ENCODE measurements around the gene MYRFL.

Gene MYRFL

GRCh38 chr12:69824028-69824427 is 999 bp upstream of the MYRFL start:
- H3K4me3 ChIP-seq (ENCODE audit: low read length) = no peak overlapping the region
- H3K27ac ChIP-seq (ENCODE audit: low read length) = no peak overlapping the region
- H3K36me3 ChIP-seq (ENCODE audit: control insufficient read depth, low read depth, low read length) = no peaks in the 10 kb centered on the region
- no peaks in the 10 kb centered on the region for H3K4me1 ChIP-seq (ENCODE audit: control insufficient read depth, low read depth, low read length)
- no peaks in the 10 kb centered on the region for H3K27me3 ChIP-seq (ENCODE audit: control insufficient read depth, insufficient read depth, low read length)
- no peaks in the 10 kb centered on the region for H3K9me3 ChIP-seq (ENCODE audit: control insufficient read depth, low read depth, low read length)
- H3K9ac ChIP-seq (ENCODE audit: low read length) = no peak overlapping the region

GRCh38 chr12:69828897-69829296 is 3.9 kb downstream of the MYRFL start:
- Histone ChIP-seq H3K27ac (ENCODE audit: low read length) (no peak overlapping the region), H3K4me3 (ENCODE audit: low read length) (no peak overlapping the region), H3K27me3 (ENCODE audit: control insufficient read depth, insufficient read depth, low read length) (no peaks in the 10 kb centered on the region), H3K9ac (ENCODE audit: low read length) (no peak overlapping the region), H3K9me3 (ENCODE audit: control insufficient read depth, low read depth, low read length) (no peaks in the 10 kb centered on the region), H3K36me3 (ENCODE audit: control insufficient read depth, low read depth, low read length) (no peaks in the 10 kb centered on the region), H3K4me1 (ENCODE audit: control insufficient read depth, low read depth, low read length) (no peaks in the 10 kb centered on the region)

DNA sequence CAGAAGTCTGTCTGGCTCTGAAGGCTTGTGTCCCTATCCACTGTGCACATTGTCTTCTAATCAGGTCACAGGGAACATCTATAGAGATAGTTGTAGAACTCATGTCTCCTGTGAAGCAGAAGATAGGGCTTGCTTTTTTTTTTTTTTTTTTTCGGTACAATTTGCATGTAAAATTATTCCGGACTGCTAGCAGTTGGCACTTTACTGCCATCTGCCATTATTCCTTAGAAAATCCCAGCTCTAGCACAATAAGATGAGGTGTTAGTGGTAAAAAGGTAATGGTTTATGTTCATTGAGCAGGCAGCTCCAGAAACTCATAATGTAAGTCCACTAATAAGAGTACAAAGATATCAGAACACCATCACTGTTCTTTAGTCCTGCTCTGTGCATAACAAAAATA is 8.7 kb downstream of the MYRFL start:
- H3K36me3 ChIP-seq (ENCODE audit: control insufficient read depth, low read depth, low read length) = no peaks in the 10 kb centered on the region
- H3K9me3 ChIP-seq (ENCODE audit: control insufficient read depth, low read depth, low read length) = no peaks in the 10 kb centered on the region
- H3K9ac ChIP-seq (ENCODE audit: low read length) = no peak overlapping the region
- no peak overlapping the region for H3K27ac ChIP-seq (ENCODE audit: low read length)
- H3K27me3 ChIP-seq (ENCODE audit: control insufficient read depth, insufficient read depth, low read length) = no peaks in the 10 kb centered on the region
- H3K4me3 ChIP-seq (ENCODE audit: low read length) = no peak overlapping the region
- no peaks in the 10 kb centered on the region for H3K4me1 ChIP-seq (ENCODE audit: control insufficient read depth, low read depth, low read length)

- Histone ChIP-seq H3K36me3 (ENCODE audit: control insufficient read depth, low read depth, low read length) (no peaks in the 10 kb centered on the region), H3K9me3 (ENCODE audit: control insufficient read depth, low read depth, low read length) (no peaks in the 10 kb centered on the region), H3K9ac (ENCODE audit: low read length) (no peak overlapping the region), H3K27me3 (ENCODE audit: control insufficient read depth, insufficient read depth, low read length) (no peaks in the 10 kb centered on the region), H3K4me3 (ENCODE audit: low read length) (no peak overlapping the region), H3K27ac (ENCODE audit: low read length) (no peak overlapping the region), H3K4me1 (ENCODE audit: control insufficient read depth, low read depth, low read length) (no peaks in the 10 kb centered on the region)
Observed at GRCh38 chr12:69834147-69834546, 9.1 kb downstream of the MYRFL start.

GRCh38 chr12:69834576-69834975 is 9.5 kb downstream of the MYRFL start:
- H3K4me3 ChIP-seq (ENCODE audit: low read length) = no peak overlapping the region

DNA sequence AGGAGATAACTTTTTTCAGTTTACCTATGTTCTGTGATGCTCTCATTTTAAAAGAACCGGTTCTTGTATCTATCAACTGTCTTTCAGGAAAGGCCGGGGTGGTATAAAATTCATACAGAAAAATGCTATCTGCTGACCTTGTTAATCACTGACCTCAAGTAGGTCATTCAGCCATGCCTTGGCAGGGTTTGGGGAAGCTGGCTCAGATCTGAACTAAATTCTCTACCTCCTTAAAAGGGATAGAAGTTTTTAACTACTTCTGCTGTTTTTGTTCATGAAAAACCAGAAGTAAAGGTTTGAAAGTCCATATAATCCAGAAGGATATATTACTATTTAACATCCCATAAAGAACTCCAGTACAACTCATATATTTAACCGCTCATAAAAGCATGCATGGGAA is 10.1 kb downstream of the MYRFL start:
- no peaks in the 10 kb centered on the region for H3K36me3 ChIP-seq (ENCODE audit: control insufficient read depth, low read depth, low read length)
- no peak overlapping the region for H3K27ac ChIP-seq (ENCODE audit: low read length)
- H3K9ac ChIP-seq (ENCODE audit: low read length) = no peak overlapping the region
- no peaks in the 10 kb centered on the region for H3K27me3 ChIP-seq (ENCODE audit: control insufficient read depth, insufficient read depth, low read length)
- no peaks in the 10 kb centered on the region for H3K4me1 ChIP-seq (ENCODE audit: control insufficient read depth, low read depth, low read length)
- H3K4me3 ChIP-seq (ENCODE audit: low read length) = no peak overlapping the region
- H3K9me3 ChIP-seq (ENCODE audit: control insufficient read depth, low read depth, low read length) = no peaks in the 10 kb centered on the region

More at GRCh38 chr12:69834576-69834975, 9.5 kb downstream of the MYRFL start:
- H3K4me1 ChIP-seq (ENCODE audit: control insufficient read depth, low read depth, low read length) = no peaks in the 10 kb centered on the region
- H3K36me3 ChIP-seq (ENCODE audit: control insufficient read depth, low read depth, low read length) = no peaks in the 10 kb centered on the region
- no peak overlapping the region for H3K27ac ChIP-seq (ENCODE audit: low read length)
- H3K9me3 ChIP-seq (ENCODE audit: control insufficient read depth, low read depth, low read length) = no peaks in the 10 kb centered on the region
- H3K27me3 ChIP-seq (ENCODE audit: control insufficient read depth, insufficient read depth, low read length) = no peaks in the 10 kb centered on the region
- H3K9ac ChIP-seq (ENCODE audit: low read length) = no peak overlapping the region

DNA sequence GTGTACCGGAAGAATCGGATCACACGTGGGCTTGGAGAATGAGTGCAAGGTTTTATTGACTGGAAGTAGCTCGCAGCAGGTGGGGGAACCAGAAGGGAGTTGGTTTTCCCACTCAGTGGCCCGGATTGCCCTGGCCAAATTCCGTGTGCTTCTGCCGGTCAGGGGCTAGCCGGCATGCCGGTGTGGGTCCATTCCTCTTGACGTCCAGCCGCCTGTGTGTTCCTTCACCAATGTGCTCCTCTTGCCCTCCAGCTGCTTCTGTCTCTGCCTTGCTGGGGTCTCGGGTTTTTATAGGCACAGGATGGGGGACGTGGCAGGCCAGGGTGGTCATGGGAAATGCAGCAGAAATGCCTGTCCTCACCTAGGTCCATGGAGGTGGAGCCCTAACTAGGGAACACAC is 11.0 kb downstream of the MYRFL start:
- H3K9ac ChIP-seq (ENCODE audit: low read length) = no peak overlapping the region
- no peak overlapping the region for H3K4me3 ChIP-seq (ENCODE audit: low read length)

GRCh38 chr12:69837191-69837590 is 12.2 kb downstream of the MYRFL start:
- H3K36me3 ChIP-seq (ENCODE audit: control insufficient read depth, low read depth, low read length) = no peaks in the 10 kb centered on the region
- no peaks in the 10 kb centered on the region for H3K4me1 ChIP-seq (ENCODE audit: control insufficient read depth, low read depth, low read length)
- no peak overlapping the region for H3K27ac ChIP-seq (ENCODE audit: low read length)
- no peak overlapping the region for H3K4me3 ChIP-seq (ENCODE audit: low read length)
- H3K9ac ChIP-seq (ENCODE audit: low read length) = no peak overlapping the region
- no peaks in the 10 kb centered on the region for H3K27me3 ChIP-seq (ENCODE audit: control insufficient read depth, insufficient read depth, low read length)
- no peaks in the 10 kb centered on the region for H3K9me3 ChIP-seq (ENCODE audit: control insufficient read depth, low read depth, low read length)

More for the DNA sequence above, 11.0 kb downstream of the MYRFL start:
- Histone ChIP-seq H3K27me3 (ENCODE audit: control insufficient read depth, insufficient read depth, low read length) (no peaks in the 10 kb centered on the region), H3K36me3 (ENCODE audit: control insufficient read depth, low read depth, low read length) (no peaks in the 10 kb centered on the region), H3K9me3 (ENCODE audit: control insufficient read depth, low read depth, low read length) (no peaks in the 10 kb centered on the region), H3K4me1 (ENCODE audit: control insufficient read depth, low read depth, low read length) (no peaks in the 10 kb centered on the region), H3K27ac (ENCODE audit: low read length) (no peak overlapping the region)

GRCh38 chr12:69837657-69838415 is 12.8 kb downstream of the MYRFL start:
- Histone ChIP-seq H3K9me3 (ENCODE audit: control insufficient read depth, low read depth, low read length) (no peaks in the 10 kb centered on the region), H3K36me3 (ENCODE audit: control insufficient read depth, low read depth, low read length) (no peaks in the 10 kb centered on the region), H3K4me3 (ENCODE audit: low read length) (no peak overlapping the region), H3K9ac (ENCODE audit: low read length) (no peak overlapping the region), H3K4me1 (ENCODE audit: control insufficient read depth, low read depth, low read length) (no peaks in the 10 kb centered on the region), H3K27me3 (ENCODE audit: control insufficient read depth, insufficient read depth, low read length) (no peaks in the 10 kb centered on the region), H3K27ac (ENCODE audit: low read length) (no peak overlapping the region)

DNA sequence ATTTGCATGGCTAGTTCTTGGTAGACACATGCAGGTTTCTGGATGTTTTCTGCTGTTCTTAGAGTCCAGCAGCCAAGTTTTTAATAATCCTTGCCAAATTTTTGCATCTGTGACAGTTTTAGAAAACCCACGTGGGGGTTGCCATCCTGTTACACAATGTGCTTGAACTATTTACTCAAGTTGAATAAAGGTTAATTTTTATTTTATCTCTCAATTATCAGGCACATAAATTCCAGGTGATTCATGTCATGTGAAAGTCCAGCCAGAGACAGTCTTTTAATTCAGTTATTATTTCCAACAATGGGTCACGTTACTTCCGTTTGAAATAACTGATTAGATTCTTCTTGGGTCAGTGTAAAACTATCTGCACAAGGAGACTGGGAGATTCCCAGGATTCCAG is 15.7 kb downstream of the MYRFL start:
- Histone ChIP-seq H3K9ac (ENCODE audit: low read length) (no peak overlapping the region), H3K27ac (ENCODE audit: low read length) (no peak overlapping the region), H3K9me3 (ENCODE audit: control insufficient read depth, low read depth, low read length) (no peaks in the 10 kb centered on the region), H3K27me3 (ENCODE audit: control insufficient read depth, insufficient read depth, low read length) (no peaks in the 10 kb centered on the region), H3K36me3 (ENCODE audit: control insufficient read depth, low read depth, low read length) (no peaks in the 10 kb centered on the region), H3K4me1 (ENCODE audit: control insufficient read depth, low read depth, low read length) (no peaks in the 10 kb centered on the region), H3K4me3 (ENCODE audit: low read length) (no peak overlapping the region)

DNA sequence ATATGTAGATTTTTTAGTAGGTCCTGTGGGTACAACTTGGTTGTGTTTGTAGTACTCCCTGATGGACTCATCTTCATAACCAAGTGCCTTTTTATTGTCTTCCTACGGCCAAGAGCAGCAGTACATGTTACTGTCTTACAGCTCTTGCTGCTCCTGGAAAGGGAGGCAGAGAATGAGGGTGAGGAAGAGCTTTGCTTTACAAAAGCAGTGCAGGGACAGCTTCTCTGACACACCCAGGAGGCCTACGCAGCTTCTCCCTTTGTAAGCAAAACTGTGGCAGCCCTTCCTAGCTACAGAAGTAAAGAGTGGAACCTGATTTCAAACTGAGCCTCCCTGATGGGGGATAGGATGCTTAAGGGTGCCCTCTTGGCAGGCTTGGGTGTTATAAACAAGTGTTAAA is 18.6 kb downstream of the MYRFL start:
- Histone ChIP-seq H3K9ac (ENCODE audit: low read length) (no peak overlapping the region), H3K4me1 (ENCODE audit: control insufficient read depth, low read depth, low read length) (no peaks in the 10 kb centered on the region), H3K9me3 (ENCODE audit: control insufficient read depth, low read depth, low read length) (no peaks in the 10 kb centered on the region), H3K27me3 (ENCODE audit: control insufficient read depth, insufficient read depth, low read length) (no peaks in the 10 kb centered on the region), H3K27ac (ENCODE audit: low read length) (no peak overlapping the region), H3K4me3 (ENCODE audit: low read length) (no peak overlapping the region), H3K36me3 (ENCODE audit: control insufficient read depth, low read depth, low read length) (no peaks in the 10 kb centered on the region)

GRCh38 chr12:69844416-69844815 is 19.4 kb downstream of the MYRFL start:
- Histone ChIP-seq H3K36me3 (ENCODE audit: control insufficient read depth, low read depth, low read length) (no peaks in the 10 kb centered on the region), H3K27ac (ENCODE audit: low read length) (no peak overlapping the region), H3K4me3 (ENCODE audit: low read length) (no peak overlapping the region), H3K27me3 (ENCODE audit: control insufficient read depth, insufficient read depth, low read length) (no peaks in the 10 kb centered on the region), H3K9ac (ENCODE audit: low read length) (no peak overlapping the region), H3K9me3 (ENCODE audit: control insufficient read depth, low read depth, low read length) (no peaks in the 10 kb centered on the region), H3K4me1 (ENCODE audit: control insufficient read depth, low read depth, low read length) (no peaks in the 10 kb centered on the region)

All from iPS-18a (cell line).